A549 (cell line): Measurements from ENCODE around the gene CACNA2D2. TPM values are rescaled to one million over a fixed set of nuclear protein-coding genes. Genes with fewer than 3 reads are reported as not detected.

Experiments
- ATAC-seq, 2 experiments: fragments of 200-7000 bp in 1 of 2; fragments of >200 bp in 1 of 2; cut with Nextera tagmentation in 1 of 2; cut with Tn5 transposase in 1 of 2; 3 replicates each; pipeline versions ENCODE4 v1.8.0 to v1.9.1; 2018 to 2020; ENCODE audit warnings: mild to moderate bottlenecking in 1 of 2, moderate library complexity in 1 of 2
- CTCF ChIA-PET: fragments of 300-600 bp; sonication (Branson Sonifier 250); formaldehyde crosslinking; extraction: SDS; loops from one replicate; lab custom pipeline; 2021; ENCODE audit warnings: antibody characterized with exemption, inconsistent platforms; lab: Yijun Ruan, JAX
- POLR2A ChIA-PET: fragments of 350-600 bp; formaldehyde crosslinking; extraction: SDS; loops from one replicate; lab custom pipeline; 2021; ENCODE audit warnings: antibody characterized with exemption, inconsistent platforms; lab: Yijun Ruan, JAX
- DNase-seq, 2 experiments: peaks; one replicate each; pipeline versions ENCODE4 v3.0.0 to v3.0.0-alpha.2; 2011 to 2016; ENCODE audit warnings: low read depth in 1 of 2, low spot score in 1 of 2
- FAIRE-seq: peaks from 2 replicates; lab custom pipeline; 2011; peaks lifted over from hg19 to GRCh38; lab: Jason Lieb, UNC
- H3K27ac ChIP-seq, 2 experiments: fragments of >200 bp; sonication (Bioruptor Twin); formaldehyde crosslinking; 3 replicates each; pipeline ENCODE4 v1.5.1; 2016 to 2017
- H3K4me1 ChIP-seq: fragments of >200 bp; sonication (Bioruptor Twin); formaldehyde crosslinking; 3 replicates; pipeline ENCODE4 v1.6.1; 2016
- H3K4me2 ChIP-seq: fragments of >200 bp; sonication (Bioruptor Twin); formaldehyde crosslinking; 3 replicates; pipeline ENCODE4 v1.6.1; 2016
- H3K4me3 ChIP-seq: fragments of >200 bp; sonication (Bioruptor Twin); formaldehyde crosslinking; 3 replicates; pipeline ENCODE4 v1.5.1; 2016
- H3K9me3 ChIP-seq: fragments of >200 bp; sonication (Bioruptor Twin); formaldehyde crosslinking; 3 replicates; pipeline ENCODE4 v1.6.1; 2016
- BCL3 ChIP-seq: fragments of >200 bp; sonication (Bioruptor Twin); formaldehyde crosslinking; IDR thresholded peaks from 3 replicates; pipeline ENCODE4 v1.6.1; 2016
- BHLHE40 ChIP-seq: IDR thresholded peaks from 2 replicates; pipeline ENCODE4 v1.6.1; 2012; ENCODE audit warnings: low read depth, low read length, inconsistent platforms
- CBX8 ChIP-seq: fragments of 200-600 bp; sonication (generic); IDR thresholded peaks from 2 replicates; pipeline ENCODE4 v1.6.1; 2016
- CTCF ChIP-seq: fragments of >200 bp; sonication (Bioruptor Twin); formaldehyde crosslinking; IDR thresholded peaks from 3 replicates; pipeline ENCODE4 v1.5.1; 2016
- E2F6 ChIP-seq: IDR thresholded peaks from 2 replicates; pipeline ENCODE4 v1.6.1; 2012; ENCODE audit warnings: low read depth, borderline replicate concordance
- EHF ChIP-seq: fragments of 250-450 bp; sonication (Bioruptor Pico); IDR thresholded peaks from 2 replicates; pipeline ENCODE4 v1.5.0; 2020; ENCODE audit warnings: mild to moderate bottlenecking
- EHMT2 ChIP-seq: fragments of 200-600 bp; sonication (generic); IDR thresholded peaks from 2 replicates; pipeline ENCODE4 v1.6.1; 2016; ENCODE audit warnings: antibody characterized with exemption, low read depth, mild to moderate bottlenecking, moderate library complexity
- EP300 ChIP-seq, 2 experiments: fragments of >200 bp; sonication (Bioruptor Twin); formaldehyde crosslinking; IDR thresholded peaks; 2 replicates in 1 of 2; 3 replicates in 1 of 2; pipeline ENCODE4 v1.6.1; 2016 to 2017
- FOSL2 ChIP-seq, 2 experiments: fragments of 450-650 bp in 1 of 2; fragments of >200 bp in 1 of 2; sonication (Bioruptor Twin) in 1 of 2; formaldehyde crosslinking; IDR thresholded peaks; 2 replicates each; pipeline versions ENCODE4 v1.5.0 to v1.6.1; 2016 to 2020; ENCODE audit warnings: mild to moderate bottlenecking in 1 of 2, moderate library complexity in 1 of 2
- FOXS1 ChIP-seq: fragments of 250-450 bp; sonication (Bioruptor Pico); IDR thresholded peaks from 2 replicates; pipeline ENCODE4 v1.5.0; 2020; ENCODE audit warnings: mild to moderate bottlenecking, moderate library complexity
- GATA3 ChIP-seq: IDR thresholded peaks from 2 replicates; pipeline ENCODE4 v1.6.1; 2012; ENCODE audit warnings: borderline replicate concordance
- HDAC2 ChIP-seq: fragments of 200-600 bp; sonication (generic); IDR thresholded peaks from 2 replicates; pipeline ENCODE4 v1.6.1; 2016
- HEYL ChIP-seq: fragments of 250-450 bp; sonication (Bioruptor Pico); IDR thresholded peaks from 2 replicates; pipeline ENCODE4 v1.8.0; 2021; ENCODE audit warnings: mild to moderate bottlenecking, moderate library complexity
- JUN ChIP-seq, 2 experiments: fragments of >200 bp; sonication (Bioruptor Twin); formaldehyde crosslinking; IDR thresholded peaks; 2 replicates in 1 of 2; 3 replicates in 1 of 2; pipeline ENCODE4 v1.6.1; 2016 to 2017
- KDM5A ChIP-seq: fragments of 200-600 bp; sonication (generic); IDR thresholded peaks from 2 replicates; pipeline ENCODE4 v1.6.1; 2016; ENCODE audit warnings: antibody characterized with exemption, mild to moderate bottlenecking
- MAFK ChIP-seq: fragments of 450-650 bp; IDR thresholded peaks from 2 replicates; pipeline ENCODE4 v1.6.1; 2014; ENCODE audit not compliant: partially characterized antibody
- NFE2L2 ChIP-seq: fragments of 150-350 bp; conservative IDR thresholded peaks from 2 replicates; pipeline ENCODE4 v1.6.1; 2014; ENCODE audit warnings: low read length
- NPAS2 ChIP-seq: fragments of 250-450 bp; sonication (Bioruptor Pico); IDR thresholded peaks from 2 replicates; pipeline ENCODE4 v1.8.0; 2022; ENCODE audit warnings: mild to moderate bottlenecking, moderate library complexity, borderline replicate concordance
- NR3C1 ChIP-seq: fragments of >200 bp; sonication (Bioruptor Twin); formaldehyde crosslinking; IDR thresholded peaks from 3 replicates; pipeline ENCODE4 v1.6.1; 2017
- PHF8 ChIP-seq: fragments of 200-600 bp; sonication (generic); IDR thresholded peaks from 2 replicates; pipeline ENCODE4 v1.6.1; 2016; ENCODE audit warnings: low read depth, mild to moderate bottlenecking, antibody characterized with exemption, moderate library complexity, borderline replicate concordance
- RAD21 ChIP-seq, 2 experiments: fragments of >200 bp in 1 of 2; sonication (Bioruptor Twin) in 1 of 2; formaldehyde crosslinking in 1 of 2; IDR thresholded peaks in 1 of 2; conservative IDR thresholded peaks in 1 of 2; 2 replicates in 1 of 2; 3 replicates in 1 of 2; pipeline ENCODE4 v1.6.1; 2012 to 2018; ENCODE audit warnings: inconsistent platforms in 1 of 2
- RCOR1 ChIP-seq: fragments of 150-350 bp; IDR thresholded peaks from 2 replicates; pipeline ENCODE4 v1.6.1; 2014; ENCODE audit warnings: antibody characterized with exemption, low read length, low read depth
- REST ChIP-seq: fragments of 200-600 bp; sonication (generic); IDR thresholded peaks from 2 replicates; pipeline ENCODE4 v1.6.1; 2016; ENCODE audit warnings: antibody characterized with exemption, mild to moderate bottlenecking, moderate library complexity
- TFCP2L1 ChIP-seq: fragments of 250-450 bp; sonication (Bioruptor Pico); IDR thresholded peaks from 2 replicates; pipeline ENCODE4 v1.5.0; 2021; ENCODE audit warnings: mild to moderate bottlenecking
- TP53 ChIP-seq: fragments of 250-450 bp; sonication (Bioruptor Pico); IDR thresholded peaks from 2 replicates; pipeline ENCODE4 v1.5.0; 2021; ENCODE audit warnings: mild to moderate bottlenecking, moderate library complexity
- ZC3H11A ChIP-seq: fragments of 450-650 bp; IDR thresholded peaks from 2 replicates; pipeline ENCODE4 v1.6.1; 2014; ENCODE audit warnings: antibody characterized with exemption, mild to moderate bottlenecking
- ZNF302 ChIP-seq: fragments of 250-450 bp; sonication (Bioruptor Pico); IDR thresholded peaks from 2 replicates; pipeline ENCODE4 v1.9.0; 2021; ENCODE audit warnings: inconsistent platforms, mild to moderate bottlenecking, moderate library complexity
- WGBS: methylation state at CpG from one replicate; pipeline ENCODE4 v1.1.6; 2017; ENCODE audit errors: missing lambda C conversion rate; 5-methylcytosine and 5-hydroxymethylcytosine counted together
- polyA plus RNA-seq, 4 experiments: library from polyadenylated mRNA; depleted of rRNA in 3 of 4; stranded (reverse); fragments of >200 nt; fragmentation: RNase III in 1 of 4; extraction: RNeasy Plus Mini Kit Qiagen cat#74134 plus additional on column Dnase treatment in 1 of 4; gene quantifications; 2 replicates in 3 of 4; 3 replicates in 1 of 4; pipeline ENCODE4 v1.2.3, GENCODE V29; 2011 to 2017
- TF ChIP-seq, protein P1 (sequence below): IDR thresholded peaks from 2 replicates; pipeline ENCODE4 v1.6.1; 2012

CACNA2D2 gene
- polyA plus RNA-seq, 2 of the 4 experiments (the other 2 are of a cell fraction): 0.21 to 0.75 TPM

- TF ChIP-seq BCL3: no peak
- TF ChIP-seq FOXS1 (CRISPR knock-in tag): no peak
- TF ChIP-seq EHMT2: no peak
- no peak for TF ChIP-seq TP53 (CRISPR knock-in tag)
- no peak for TF ChIP-seq RAD21 (conservative IDR thresholded peaks at IDR 0.05 in 1 of 2, IDR thresholded peaks at IDR 0.05 in 1 of 2)
- no peak for TF ChIP-seq EHF (CRISPR knock-in tag)
- TF ChIP-seq, all 56 proteins: peak for 0
Measured at GRCh38 chr3:50382722-50383121, 120.7 kb downstream of the CACNA2D2 start (continued).

GRCh38 chr3:50381383-50381782, 122.1 kb downstream of the CACNA2D2 start:
- Histone ChIP-seq H3K9me3 (no peaks in the 10 kb centered on the region), H3K4me3 (no peak overlapping the region), H3K4me2 (no peak overlapping the region), H3K4me1 (no peaks in the 10 kb centered on the region), H3K27ac (no peak overlapping the region)
- ChIA-PET POLR2A (interaction anchor here (0.6 kb wide), 1 partner anchor 16 kb away, joined by 3 read pairs; no protein-coding TSS in a partner anchor), CTCF (no interaction called here)
- ATAC-seq (no peak), FAIRE-seq (no peak), DNase-seq (no peak)
- WGBS: 90% methylated on average over 2 of the region's 4 CpGs
- TF ChIP-seq RCOR1 (no peak), TFCP2L1 (no peak), MAFK (no peak), BHLHE40 (no peak), KDM5A (no peak), NFE2L2 (no peak), JUN (IDR thresholded peaks at IDR 0.05) (no peak), ZC3H11A (no peak), FOSL2 (IDR thresholded peaks at IDR 0.05) (no peak), FOSL2 (CRISPR knock-in tag; IDR thresholded peaks at IDR 0.05) (no peak)

GRCh38 chr3:50380405-50381085, 122.9 kb downstream of the CACNA2D2 start:
- Histone ChIP-seq H3K4me1 (no peaks in the 10 kb centered on the region), H3K4me2 (no peak overlapping the region), H3K27ac (no peak overlapping the region), H3K9me3 (no peaks in the 10 kb centered on the region), H3K4me3 (no peak overlapping the region)
- ATAC-seq: no peak
- no peak for TF ChIP-seq NR3C1
- no peak for TF ChIP-seq CTCF
- TF ChIP-seq PHF8: no peak
- TF ChIP-seq CBX8: no peak
- TF ChIP-seq GATA3: no peak
- TF ChIP-seq HEYL: no peak
- TF ChIP-seq EP300 (IDR thresholded peaks at IDR 0.05): no peak
- no peak for TF ChIP-seq REST
- no peak for TF ChIP-seq ZNF302 (CRISPR knock-in tag)
- no peak for TF ChIP-seq ZC3H11A
- TF ChIP-seq FOXS1 (CRISPR knock-in tag): no peak
- TF ChIP-seq, protein P1, sequence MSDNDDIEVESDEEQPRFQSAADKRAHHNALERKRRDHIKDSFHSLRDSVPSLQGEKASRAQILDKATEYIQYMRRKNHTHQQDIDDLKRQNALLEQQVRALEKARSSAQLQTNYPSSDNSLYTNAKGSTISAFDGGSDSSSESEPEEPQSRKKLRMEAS: no peak
- TF ChIP-seq E2F6: no peak
- TF ChIP-seq FOSL2 (IDR thresholded peaks at IDR 0.05): no peak
- TF ChIP-seq FOSL2 (CRISPR knock-in tag; IDR thresholded peaks at IDR 0.05): no peak
- TF ChIP-seq NPAS2 (CRISPR knock-in tag): no peak
- no peak for TF ChIP-seq EHMT2
- no peak for TF ChIP-seq HDAC2
- DNase-seq: no peak
- WGBS: 50% methylated on average over 15 of the region's 17 CpGs
- POLR2A ChIA-PET: no interaction called here
- CTCF ChIA-PET: no interaction called here
- FAIRE-seq: no peak
